HG02970 (cell line): ENCODE measurements around the gene HINFP.
"Not testable (repeated sequence)": the region's sequence is repeated elsewhere in the genome, so short reads cannot be mapped to it uniquely, and the experiment has no call there.

Experiments
- ATAC-seq: cut with Tn5 transposase; IDR thresholded peaks from one replicate; pipeline ENCODE4 v1.9.1; 2021; ENCODE audit warnings: mild to moderate bottlenecking, moderate library complexity, moderate number of reproducible peaks; ENCODE audit not compliant: unreplicated experiment, low FRiP score

The HINFP gene

DNA sequence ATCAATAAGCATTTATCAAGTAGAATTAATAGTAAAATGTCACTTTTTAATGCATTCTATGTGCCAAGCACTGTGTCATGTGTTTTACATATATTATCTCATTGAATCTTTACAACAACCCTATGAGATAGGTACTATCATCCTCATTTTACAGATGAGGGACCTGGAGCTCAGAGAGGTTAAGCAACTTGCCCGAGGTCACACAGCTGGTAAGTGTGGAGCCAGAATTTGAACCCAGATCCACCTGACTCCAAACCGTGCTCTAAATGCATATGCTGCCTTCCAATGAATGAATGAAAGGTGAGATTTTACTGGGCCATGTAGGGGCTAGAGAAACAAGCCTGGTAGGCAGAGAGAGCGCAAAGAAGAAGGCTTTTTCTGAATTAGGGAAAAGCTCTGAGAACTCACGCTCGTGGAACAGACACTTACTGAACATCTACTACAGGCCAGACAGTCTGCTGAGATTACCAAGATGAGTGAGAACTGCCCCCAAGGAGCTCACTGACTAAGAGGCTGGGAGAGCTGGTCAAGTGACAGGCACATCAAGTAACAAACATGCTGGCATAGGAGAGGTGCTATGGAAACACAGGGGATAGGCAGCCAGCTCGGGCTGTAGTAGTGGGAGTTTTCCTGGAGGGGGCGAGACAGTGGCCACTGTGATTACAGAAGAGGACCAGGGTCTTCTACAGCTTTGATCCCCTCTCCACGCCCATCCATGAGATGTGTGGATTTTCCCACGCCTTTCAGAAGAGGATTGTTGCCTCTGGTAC lies 31.9 kb downstream of the HINFP start:
- no peak for ATAC-seq

DNA sequence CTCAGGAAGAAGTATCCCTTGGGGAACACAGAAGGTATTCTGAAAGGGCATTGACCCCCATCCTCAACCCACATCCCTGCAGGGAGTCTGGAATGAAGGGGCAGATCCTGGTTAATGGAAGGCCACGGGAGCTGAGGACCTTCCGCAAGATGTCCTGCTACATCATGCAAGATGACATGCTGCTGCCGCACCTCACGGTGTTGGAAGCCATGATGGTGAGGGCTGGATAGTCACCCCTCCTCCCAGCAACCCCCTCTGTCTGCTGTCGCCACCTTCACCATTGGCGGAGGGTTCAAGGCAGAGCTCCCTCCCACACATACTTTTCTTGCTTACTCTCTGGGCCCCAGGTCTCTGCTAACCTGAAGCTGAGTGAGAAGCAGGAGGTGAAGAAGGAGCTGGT lies 32.8 kb downstream of the HINFP start:
- ATAC-seq = no peak

DNA sequence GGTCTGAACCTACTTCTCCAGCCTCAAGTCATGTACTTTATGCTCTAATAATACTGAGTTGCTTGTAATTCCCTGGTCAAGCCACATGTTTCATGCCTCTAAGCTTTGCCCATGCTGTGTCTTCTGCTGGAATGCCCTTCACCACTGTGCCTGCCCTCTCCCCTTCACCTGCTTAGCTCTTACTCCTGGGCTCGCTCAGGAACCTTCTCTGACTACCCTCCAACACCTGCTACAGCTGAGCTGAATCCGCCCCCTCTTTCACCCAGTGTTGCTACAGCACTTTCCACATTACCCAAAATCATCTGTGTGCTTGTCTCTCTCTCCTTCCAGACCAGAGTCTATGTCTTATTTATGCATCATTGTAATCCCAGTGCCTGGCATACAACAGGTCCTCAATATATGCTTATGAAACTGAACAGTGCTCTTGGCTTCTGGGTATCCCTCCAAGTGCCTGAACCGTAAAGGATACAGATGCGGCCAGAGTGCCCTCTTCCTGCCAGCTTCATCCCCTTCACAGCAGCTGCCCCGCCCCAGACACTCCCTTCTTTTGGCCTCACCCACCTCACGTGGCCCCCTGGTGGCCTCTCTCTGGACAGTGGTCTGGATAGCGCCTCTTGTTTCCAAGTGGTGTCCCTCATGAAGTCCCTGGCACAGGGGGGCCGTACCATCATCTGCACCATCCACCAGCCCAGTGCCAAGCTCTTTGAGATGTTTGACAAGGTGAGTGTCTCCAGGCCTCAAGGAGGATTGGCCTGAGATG lies 34.5 kb downstream of the HINFP start:
- no peak for ATAC-seq

DNA sequence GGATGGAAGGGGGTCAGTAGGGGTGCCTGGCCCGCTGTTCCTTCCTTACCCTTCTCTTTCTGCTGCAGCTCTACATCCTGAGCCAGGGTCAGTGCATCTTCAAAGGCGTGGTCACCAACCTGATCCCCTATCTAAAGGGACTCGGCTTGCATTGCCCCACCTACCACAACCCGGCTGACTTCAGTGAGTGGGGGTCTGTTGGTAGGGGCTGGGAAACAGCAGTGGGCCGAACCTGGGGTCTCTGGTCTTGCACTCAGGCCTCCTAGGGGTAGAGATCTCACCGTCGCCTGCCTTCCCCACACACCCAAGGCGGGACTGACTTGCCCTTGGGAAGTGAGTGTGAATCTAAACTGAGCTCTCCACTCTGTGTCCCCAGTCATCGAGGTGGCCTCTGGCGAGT lies 35.1 kb downstream of the HINFP start:
- ATAC-seq = no peak

DNA sequence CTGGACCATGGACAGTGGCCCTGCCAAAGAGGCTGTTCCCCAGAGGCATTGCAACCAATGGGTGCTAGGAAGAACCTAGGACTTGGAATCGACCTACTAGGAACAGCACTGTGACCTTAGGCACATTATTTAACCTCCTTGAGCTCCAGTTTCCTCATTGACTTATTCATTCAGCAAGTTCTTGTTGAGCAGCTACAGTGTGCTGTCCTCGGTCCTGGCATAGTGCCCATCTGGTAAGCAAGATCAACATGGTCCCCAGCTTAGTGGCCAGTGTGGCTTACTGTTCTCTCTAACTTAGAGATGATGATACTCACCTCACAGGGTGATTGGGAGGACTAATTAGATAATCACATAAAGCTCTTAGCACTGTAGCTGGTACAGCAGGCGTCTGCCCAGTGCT lies 35.7 kb downstream of the HINFP start:
- ATAC-seq = no peak

DNA sequence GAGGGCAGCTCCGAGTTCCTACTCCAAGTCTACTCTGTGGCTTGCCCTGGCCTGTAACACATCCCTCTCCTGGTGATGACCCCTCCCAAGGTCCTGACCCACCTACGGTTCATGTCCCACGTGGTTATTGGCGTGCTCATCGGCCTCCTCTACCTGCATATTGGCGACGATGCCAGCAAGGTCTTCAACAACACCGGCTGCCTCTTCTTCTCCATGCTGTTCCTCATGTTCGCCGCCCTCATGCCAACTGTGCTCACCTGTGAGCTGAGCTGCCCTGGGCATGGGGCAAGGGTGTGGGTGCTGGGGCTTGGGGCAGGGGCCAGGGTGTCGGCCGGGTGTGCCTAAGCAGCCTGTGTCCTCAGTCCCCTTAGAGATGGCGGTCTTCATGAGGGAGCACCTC lies 37.1 kb downstream of the HINFP start:
- no peak for ATAC-seq

DNA sequence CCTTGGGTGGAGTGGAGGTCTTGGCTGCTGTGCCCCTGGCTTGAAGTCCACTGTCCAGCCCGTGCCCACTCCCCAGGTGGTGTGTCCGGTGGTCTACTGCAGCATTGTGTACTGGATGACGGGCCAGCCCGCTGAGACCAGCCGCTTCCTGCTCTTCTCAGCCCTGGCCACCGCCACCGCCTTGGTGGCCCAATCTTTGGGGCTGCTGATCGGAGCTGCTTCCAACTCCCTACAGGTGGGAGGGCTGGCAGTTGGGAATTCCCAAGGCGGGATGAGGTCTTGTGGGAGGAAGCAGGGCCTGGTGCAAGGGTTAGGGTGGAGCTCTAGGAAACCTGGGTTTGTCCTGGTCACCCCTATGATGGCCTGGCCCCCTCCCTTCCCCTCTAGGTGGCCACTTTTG lies 38.8 kb downstream of the HINFP start:
- ATAC-seq = no peak

DNA sequence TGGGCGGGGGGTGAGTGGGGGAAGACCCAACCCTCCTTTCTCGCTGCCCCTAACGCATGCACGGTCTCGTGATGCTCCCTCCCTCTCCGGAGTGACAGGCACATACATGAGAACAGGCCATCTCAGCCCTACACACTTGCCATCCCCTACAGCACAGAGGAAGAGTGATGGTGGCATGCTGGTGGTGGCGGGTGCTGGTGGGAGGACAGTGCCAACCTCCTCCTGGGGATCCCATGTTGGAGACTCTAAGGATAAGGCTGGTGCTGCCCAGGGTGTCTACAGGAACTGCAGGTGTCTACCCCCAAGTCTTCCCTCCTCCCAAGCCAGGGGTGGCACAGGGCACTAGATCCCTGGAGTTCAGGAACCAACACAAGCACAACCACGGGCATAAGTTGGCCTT lies 40.5 kb downstream of the HINFP start:
- ATAC-seq = no peak

DNA sequence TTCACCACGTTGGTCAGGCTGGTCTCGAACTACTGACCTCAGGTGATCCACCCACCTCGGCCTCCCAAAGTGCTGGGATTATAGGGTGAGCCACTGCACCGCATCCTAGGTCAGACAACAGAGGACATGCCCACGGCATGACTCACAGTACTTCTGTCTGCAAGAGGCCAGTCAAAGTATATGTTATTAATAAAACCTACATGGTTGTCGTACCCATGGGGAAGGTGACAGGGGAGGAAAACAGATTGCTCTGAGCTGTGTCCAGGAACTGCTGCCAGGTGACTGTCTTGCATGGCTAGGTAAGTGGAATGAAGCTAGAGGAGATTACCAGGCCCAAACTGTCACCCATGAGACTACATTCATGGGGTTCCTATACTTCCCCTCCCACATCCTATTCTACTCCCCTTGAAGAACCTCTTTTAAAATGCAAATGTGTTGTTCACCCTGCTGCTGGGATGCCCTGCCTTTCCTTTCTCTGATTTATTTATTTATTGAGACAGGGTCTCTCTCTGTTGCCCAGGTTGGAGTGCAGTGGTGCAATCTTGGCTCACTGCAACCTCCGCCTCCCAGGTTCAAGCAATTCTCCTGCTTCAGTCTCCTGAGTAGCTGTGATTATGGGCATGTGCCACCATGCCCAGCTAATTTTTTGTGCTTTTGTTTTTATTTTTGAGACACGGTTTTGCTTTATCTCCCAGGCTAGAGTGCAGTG lies 45.1 kb downstream of the HINFP start:
- no peak for ATAC-seq

DNA sequence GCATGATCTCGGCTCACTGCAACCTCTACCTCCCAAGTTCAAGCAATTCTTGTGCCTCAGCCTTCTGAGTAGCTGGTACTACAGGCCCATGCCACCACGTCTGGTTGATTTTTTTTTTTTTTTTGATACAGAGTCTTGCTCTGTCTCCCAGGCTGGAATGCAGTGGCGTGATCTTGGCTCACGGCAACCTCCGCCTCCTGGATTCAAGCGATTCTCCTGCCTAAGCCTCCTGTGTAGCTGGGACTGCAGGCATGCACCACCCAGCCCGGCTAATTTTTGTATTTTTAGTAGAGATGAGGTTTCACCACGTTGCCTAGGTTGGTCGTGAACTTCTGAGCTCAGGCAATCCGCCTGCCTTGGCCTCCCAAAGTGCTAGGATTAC lies 45.7 kb downstream of the HINFP start:
- not testable (repeated sequence) for ATAC-seq

DNA sequence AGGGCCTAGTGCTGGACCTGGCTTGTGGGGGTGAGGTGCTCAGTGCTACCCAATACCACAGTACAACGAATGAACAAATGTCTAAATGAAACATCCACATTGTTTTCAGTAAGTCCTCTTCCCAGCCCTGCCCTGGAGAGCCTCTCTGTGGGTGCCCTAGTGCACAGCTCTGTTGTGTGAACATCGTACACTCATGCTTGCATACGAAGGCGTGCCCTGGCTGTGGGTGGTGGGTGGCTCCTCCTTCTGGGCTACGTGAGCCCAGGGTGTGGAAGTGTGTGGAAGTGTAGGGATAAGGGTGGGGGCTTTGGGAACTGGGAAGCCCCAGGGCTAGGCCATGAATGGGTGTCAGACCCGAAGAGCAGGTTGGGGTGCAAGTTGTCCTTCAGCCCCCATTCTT lies 46.6 kb downstream of the HINFP start:
- ATAC-seq = no peak

DNA sequence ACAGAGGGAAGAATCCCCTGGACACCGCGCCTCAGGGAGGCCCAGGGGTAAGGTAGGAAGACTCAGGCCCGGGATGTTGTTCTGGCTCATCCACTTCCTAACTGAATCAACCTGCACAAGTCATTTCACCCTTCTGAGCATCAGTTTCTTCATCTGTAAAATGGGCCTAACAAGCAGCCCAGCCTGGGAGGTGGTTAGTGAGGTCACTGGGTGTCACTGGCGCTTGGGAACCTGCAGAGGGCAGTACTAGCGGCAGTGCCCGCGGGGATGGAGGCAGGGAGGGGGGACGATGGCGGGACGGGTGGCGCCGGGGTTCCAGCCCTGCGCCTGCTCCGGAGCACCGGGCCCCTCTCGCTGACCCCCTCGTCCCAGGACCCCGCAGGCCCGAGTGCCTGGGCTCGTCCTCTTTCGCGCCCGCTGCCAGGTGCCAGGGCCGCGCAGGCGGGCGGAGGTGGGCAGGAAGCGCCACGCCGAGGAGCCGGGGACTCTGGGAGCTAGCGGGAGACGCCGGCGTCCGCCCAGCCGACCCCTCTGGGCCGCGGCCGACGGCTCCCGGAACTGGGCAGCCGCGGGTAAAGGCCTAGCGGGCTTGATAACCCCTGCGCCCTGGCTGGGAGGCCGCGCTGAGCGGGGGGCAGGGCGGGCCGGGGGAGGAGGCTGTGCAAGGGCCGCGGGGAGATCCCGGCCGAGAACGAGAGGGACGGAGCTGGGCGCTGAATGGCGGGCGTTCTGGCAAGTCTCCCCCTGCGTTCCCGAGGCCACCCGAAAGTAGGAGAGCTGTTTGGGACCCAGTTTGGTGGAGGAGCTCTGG lies 47.3 kb downstream of the HINFP start, which contains the start of gene NLRX1:
Gene NLRX1 (plus strand): TSS at position 255 of the 811 bp plus-strand sequence. CDS start 2,679 bp downstream, outside the sequence.
- peak; percentile 62 for ATAC-seq

DNA sequence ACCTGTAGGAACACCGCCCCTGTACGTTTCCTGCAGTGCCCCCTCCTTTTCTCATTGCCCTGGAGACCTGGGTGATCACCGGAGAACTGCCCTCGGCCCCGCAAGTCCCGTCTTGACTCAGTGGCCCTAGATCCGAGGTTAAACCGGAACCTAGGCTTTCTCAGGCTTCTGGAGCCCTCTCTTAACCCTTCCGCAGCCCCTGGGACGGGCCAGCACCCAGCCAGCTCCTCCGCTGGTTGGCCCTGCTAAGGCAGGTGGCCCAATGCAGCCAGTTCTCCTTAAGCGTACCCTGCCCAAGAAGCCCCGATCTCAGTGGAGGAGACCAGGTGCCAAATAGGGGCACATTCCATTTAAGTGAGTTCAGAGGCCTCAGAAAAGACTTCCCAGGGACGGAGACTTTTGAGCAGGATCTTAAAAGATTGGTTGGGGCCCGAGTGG lies 47.9 kb downstream of the HINFP start:
- ATAC-seq = no peak

DNA sequence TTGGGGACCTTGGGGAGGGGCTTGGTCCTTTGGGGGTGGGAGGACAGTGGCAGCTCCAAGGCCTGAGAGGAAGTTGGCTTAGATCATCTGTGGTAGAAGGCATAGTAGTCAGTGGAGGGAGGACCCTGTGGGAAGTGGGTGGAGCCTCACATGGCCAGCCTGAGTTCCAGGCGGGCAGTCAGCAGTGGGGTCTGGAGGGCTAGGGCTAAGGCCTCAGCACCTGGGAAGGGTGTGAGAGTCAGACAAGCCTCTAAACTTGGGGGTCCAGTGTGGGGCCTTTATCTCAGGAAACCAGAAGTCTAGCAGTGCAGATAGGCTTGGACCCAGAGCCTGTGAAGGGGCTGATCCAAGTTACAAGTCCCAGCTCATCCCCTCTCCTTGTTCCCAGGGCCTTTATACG lies 51.1 kb downstream of the HINFP start:
- no peak for ATAC-seq

DNA sequence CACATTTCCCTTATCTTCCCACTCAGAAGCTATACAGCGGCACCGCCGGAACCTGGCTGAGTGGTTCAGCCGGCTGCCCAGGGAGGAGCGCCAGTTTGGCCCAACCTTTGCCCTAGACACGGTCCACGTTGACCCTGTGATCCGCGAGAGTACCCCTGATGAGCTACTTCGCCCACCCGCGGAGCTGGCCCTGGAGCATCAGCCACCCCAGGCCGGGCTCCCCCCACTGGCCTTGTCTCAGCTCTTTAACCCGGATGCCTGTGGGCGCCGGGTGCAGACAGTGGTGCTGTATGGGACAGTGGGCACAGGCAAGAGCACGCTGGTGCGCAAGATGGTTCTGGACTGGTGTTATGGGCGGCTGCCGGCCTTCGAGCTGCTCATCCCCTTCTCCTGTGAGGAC lies 52.1 kb downstream of the HINFP start:
- ATAC-seq = no peak

DNA sequence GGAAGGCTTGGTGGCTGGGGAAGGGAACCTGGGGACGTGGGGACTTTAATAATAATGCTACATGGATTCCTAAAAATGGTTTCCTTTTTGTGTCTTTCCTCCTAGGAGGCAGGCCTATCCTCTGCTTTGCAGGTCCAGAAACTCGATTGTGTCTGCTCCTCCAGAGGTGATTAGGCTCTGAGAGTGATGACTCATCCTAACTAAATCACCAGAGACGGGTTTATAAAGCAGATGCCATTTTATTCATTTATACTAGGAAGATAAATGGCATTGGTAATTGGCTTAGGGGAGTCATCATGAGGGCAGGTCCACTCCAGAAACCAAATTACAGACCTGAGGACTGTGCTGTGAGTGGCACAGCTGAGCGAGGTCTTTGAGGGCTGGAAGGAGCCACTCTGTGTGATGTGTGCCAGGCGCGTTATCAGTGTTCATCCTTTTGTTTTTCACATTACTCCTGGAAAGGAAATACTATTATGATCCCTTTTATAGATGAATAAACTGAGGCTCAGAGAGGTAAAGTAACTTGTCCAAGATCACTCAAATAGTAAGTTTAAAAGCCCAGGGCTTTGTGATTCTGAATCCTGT lies 54.2 kb downstream of the HINFP start:
- no peak for ATAC-seq

DNA sequence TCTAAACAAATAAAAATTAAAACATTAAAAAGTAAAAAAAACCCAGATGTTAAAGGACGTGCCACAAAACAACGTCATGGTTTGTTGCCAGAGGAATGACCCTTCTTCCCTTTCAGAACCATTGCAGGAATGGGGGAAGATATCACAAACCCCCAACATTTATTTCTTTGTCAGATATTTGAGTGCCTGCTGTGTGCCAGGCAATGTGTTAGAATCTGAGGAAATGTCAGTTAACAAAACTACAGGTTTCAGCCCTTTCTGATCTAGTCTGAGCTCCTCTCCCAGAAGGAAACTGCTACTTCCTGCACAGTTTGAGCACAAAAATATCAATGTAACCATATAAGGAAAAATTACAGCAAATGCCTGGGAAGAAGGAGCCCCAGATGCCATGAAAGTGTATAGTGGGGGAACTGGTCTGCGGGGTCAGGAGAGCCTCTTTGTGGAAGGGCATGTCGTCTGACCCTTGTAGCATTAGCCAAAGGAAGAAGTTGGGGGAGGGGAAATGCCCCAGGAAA lies 56.8 kb downstream of the HINFP start:
- no peak for ATAC-seq

DNA sequence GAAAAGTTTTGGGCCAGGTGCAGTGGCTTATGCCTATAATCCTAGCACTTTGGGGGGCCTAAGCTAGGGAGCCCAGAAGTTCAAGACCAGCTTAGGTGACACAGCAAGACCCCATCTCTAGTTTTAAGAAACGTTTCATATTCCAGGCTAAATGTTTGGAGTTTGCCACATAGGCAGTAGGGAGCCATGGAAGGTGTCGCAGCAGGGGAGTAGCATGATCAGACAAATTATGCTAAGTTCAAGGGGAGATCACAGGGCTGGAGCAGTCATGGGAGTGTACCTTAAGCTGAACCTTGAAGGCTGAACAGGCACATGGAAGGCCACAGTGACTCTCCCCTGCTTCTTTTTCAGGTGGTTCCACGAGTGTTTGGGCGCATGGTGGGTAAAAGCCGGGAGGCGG lies 58.0 kb downstream of the HINFP start:
- no peak for ATAC-seq

DNA sequence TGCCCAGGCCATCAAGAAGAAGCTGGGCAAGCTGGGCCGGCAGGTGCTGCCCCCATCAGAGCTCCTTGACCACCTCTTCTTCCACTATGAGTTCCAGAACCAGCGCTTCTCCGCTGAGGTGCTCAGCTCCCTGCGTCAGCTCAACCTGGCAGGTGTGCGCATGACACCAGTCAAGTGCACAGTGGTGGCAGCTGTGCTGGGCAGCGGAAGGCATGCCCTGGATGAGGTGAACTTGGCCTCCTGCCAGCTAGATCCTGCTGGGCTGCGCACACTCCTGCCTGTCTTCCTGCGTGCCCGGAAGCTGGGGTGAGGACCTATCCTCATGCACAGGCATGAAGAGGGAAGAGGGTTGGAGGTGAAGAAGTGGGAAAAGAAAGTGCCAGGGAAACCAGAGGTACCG lies 58.6 kb downstream of the HINFP start:
- no peak for ATAC-seq
